Mesodermal cell (in vitro differentiated cells): ENCODE data around the gene FSIP1.

Experiments used
- H3K27ac ChIP-seq: 2 replicates; pipeline ENCODE4 v1.7.0; 2013; ENCODE audit warnings: mild to moderate bottlenecking, low read depth, low read length, moderate library complexity; ENCODE audit not compliant: severe bottlenecking
- H3K36me3 ChIP-seq: 2 replicates; pipeline ENCODE4 v1.7.1; 2013; ENCODE audit warnings: mild to moderate bottlenecking, low read length, moderate library complexity; ENCODE audit not compliant: control insufficient read depth, insufficient read depth
- H3K4me1 ChIP-seq: one replicate; pipeline ENCODE4 v1.7.1; 2013; ENCODE audit warnings: mild to moderate bottlenecking, low read length; ENCODE audit not compliant: insufficient read depth, control insufficient read depth, poor library complexity, severe bottlenecking
- H3K4me3 ChIP-seq: 2 replicates; pipeline ENCODE4 v1.7.0; 2013; ENCODE audit warnings: low read length, control low read depth, mild to moderate bottlenecking; ENCODE audit not compliant: insufficient read depth, poor library complexity, severe bottlenecking; ENCODE audit errors: extremely low read depth
- H3K9me3 ChIP-seq: 2 replicates; pipeline ENCODE4 v1.7.1; 2013; ENCODE audit warnings: mild to moderate bottlenecking, low read length, moderate library complexity; ENCODE audit not compliant: control insufficient read depth
- WGBS, 2 experiments: methylation state at CpG; one replicate each; pipeline ENCODE4 v1.1.5; 2013; ENCODE audit warnings: missing lambda C conversion rate in 2 of 2; ENCODE audit not compliant: insufficient coverage in 2 of 2; 5-methylcytosine and 5-hydroxymethylcytosine counted together

Gene FSIP1

DNA sequence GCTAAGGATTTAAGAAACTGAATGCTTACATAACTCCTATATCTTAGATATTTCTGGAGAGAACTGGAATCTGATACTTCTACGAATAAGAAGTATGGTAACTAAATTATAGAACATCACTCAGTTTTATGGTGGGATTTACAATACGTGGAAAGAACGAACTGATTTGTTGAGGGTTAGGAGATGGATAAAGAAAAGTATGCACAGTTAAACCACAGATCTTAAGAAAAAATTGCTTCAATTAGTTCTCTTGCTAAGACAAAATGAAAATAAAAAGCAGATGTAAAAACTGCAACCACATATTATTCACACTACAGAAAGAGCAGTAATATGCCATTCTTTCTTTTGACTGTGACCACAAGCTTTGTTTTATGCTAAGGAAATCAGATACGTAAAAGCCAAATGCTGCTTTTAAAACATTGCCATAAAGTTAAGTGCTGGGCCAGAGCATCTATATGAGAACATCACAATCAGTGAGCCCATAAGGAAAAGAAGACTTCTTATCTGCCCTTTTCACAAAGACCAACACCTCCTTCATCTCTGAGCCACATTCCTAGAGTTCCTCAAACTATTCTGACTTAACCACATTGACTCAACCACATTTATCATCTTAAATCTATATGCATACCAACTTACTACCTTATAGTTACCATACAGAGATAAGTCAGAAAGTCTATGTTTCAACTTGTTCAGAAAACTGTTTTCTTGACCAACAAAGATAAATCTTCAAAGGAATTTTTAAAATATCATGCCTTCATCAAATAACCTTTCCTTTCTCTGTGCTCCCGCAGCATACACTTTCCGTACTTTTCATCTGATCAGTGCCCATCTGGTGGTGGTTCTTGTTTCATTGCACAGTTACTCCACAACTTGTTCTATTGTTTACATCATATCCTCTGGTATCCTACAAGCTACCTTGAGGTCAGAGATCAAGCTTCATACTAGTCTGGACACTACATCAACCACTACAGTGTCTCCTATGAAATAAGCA, 61.7 kb downstream of the FSIP1 start:
- H3K27ac ChIP-seq: peak overlapping the region; percentile 3
- no peaks in the 10 kb centered on the region for H3K9me3 ChIP-seq
- H3K4me3 ChIP-seq: no peak overlapping the region
- H3K36me3 ChIP-seq: no peaks in the 10 kb centered on the region
- H3K4me1 ChIP-seq: peaks cover 5% of the 10 kb centered on the region
- WGBS, 2 experiments: 92 to 94% methylated on average over 2 to 3 of the region's 6 CpGs

GRCh38 chr15:39720081-39720480, 62.6 kb downstream of the FSIP1 start:
- H3K9me3 ChIP-seq: no peaks in the 10 kb centered on the region
- no peaks in the 10 kb centered on the region for H3K36me3 ChIP-seq
- H3K27ac ChIP-seq: no peak overlapping the region
- H3K4me1 ChIP-seq: peaks cover 5% of the 10 kb centered on the region
- H3K4me3 ChIP-seq: no peak overlapping the region

DNA sequence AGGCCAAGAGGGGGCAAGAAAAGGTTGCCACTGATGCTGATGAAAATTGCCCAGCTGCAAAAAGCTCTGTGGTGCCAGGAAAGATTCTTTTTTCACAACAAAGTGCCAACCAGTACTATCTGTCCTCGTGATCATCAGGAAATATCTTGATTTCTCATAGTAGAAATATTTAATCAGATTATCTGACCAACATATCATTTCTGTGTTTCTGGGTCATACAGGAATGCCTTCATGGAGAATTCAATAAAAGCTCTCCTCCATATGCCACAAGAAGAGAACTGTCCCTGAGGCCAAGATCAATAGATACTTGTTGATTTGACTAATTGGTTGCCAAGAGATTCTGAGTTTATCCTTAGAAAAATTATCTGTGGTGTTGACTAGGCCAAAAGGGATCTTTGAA, 63.5 kb downstream of the FSIP1 start:
- peaks cover 5% of the 10 kb centered on the region for H3K4me1 ChIP-seq
- no peaks in the 10 kb centered on the region for H3K36me3 ChIP-seq
- no peak overlapping the region for H3K27ac ChIP-seq
- no peak overlapping the region for H3K4me3 ChIP-seq
- H3K9me3 ChIP-seq: no peaks in the 10 kb centered on the region
- no CpG with 5 or more reads among the region's 1 CpG for WGBS, 2 experiments

- H3K9me3 ChIP-seq: no peaks in the 10 kb centered on the region
- WGBS, 2 experiments: no CpG with 5 or more reads among the region's 1 CpG
- H3K36me3 ChIP-seq: no peaks in the 10 kb centered on the region
- H3K27ac ChIP-seq: no peak overlapping the region
- no peak overlapping the region for H3K4me3 ChIP-seq
- H3K4me1 ChIP-seq: peaks cover 5% of the 10 kb centered on the region
Observed at GRCh38 chr15:39717134-39717533, 65.5 kb downstream of the FSIP1 start.

- H3K4me1 ChIP-seq: no peaks in the 10 kb centered on the region
- 69 to 86% methylated on average over 1 to 2 of the region's 2 CpGs for WGBS, 2 experiments
- H3K27ac ChIP-seq: no peak overlapping the region
- H3K4me3 ChIP-seq: no peak overlapping the region
- no peaks in the 10 kb centered on the region for H3K9me3 ChIP-seq
- no peaks in the 10 kb centered on the region for H3K36me3 ChIP-seq
Observed at GRCh38 chr15:39714251-39714650, 68.4 kb downstream of the FSIP1 start.

DNA sequence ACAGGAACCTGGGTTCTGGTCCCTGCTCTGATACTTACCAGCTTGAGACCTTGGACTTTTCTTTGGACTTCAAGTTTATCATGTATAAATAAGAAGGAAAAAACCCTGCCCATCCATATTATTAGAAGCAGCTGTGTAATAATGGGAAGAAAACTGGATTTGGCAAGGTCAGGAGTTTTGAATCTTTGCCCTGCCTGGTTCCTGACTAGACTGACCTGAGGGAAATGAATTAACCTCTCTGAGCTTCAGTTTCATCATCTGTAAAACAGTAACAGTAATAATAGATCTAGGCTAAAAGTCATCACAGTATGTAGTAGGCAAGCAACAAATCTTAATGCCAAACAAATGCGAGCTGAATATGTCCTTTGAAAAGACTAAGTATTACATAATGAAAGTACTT, 68.8 kb downstream of the FSIP1 start:
- Histone ChIP-seq H3K9me3 (no peaks in the 10 kb centered on the region), H3K36me3 (no peaks in the 10 kb centered on the region), H3K4me3 (no peak overlapping the region), H3K4me1 (no peaks in the 10 kb centered on the region), H3K27ac (no peak overlapping the region)
- no CpG with 5 or more reads among the region's 1 CpG for WGBS, 2 experiments

GRCh38 chr15:39710681-39711080, 72.0 kb downstream of the FSIP1 start:
- WGBS, 2 experiments: 100% methylated on average over 1 of the region's 2 CpGs
- no peaks in the 10 kb centered on the region for H3K9me3 ChIP-seq
- H3K4me1 ChIP-seq: no peaks in the 10 kb centered on the region
- H3K36me3 ChIP-seq: no peaks in the 10 kb centered on the region
- no peak overlapping the region for H3K27ac ChIP-seq
- no peak overlapping the region for H3K4me3 ChIP-seq

GRCh38 chr15:39709941-39710340, 72.7 kb downstream of the FSIP1 start:
- no peak overlapping the region for H3K27ac ChIP-seq
- no peaks in the 10 kb centered on the region for H3K4me1 ChIP-seq
- no peaks in the 10 kb centered on the region for H3K9me3 ChIP-seq
- WGBS, 2 experiments: 75% methylated on average over 1 of the region's 4 CpGs; no CpG with 5 or more reads in 1 of the 2 experiments
- no peaks in the 10 kb centered on the region for H3K36me3 ChIP-seq
- no peak overlapping the region for H3K4me3 ChIP-seq

GRCh38 chr15:39706206-39706605, 76.4 kb downstream of the FSIP1 start:
- Histone ChIP-seq H3K36me3 (no peaks in the 10 kb centered on the region), H3K9me3 (no peaks in the 10 kb centered on the region), H3K4me1 (no peaks in the 10 kb centered on the region), H3K27ac (no peak overlapping the region), H3K4me3 (no peak overlapping the region)
- WGBS, 2 experiments: no CpG with 5 or more reads among the region's 2 CpGs

DNA sequence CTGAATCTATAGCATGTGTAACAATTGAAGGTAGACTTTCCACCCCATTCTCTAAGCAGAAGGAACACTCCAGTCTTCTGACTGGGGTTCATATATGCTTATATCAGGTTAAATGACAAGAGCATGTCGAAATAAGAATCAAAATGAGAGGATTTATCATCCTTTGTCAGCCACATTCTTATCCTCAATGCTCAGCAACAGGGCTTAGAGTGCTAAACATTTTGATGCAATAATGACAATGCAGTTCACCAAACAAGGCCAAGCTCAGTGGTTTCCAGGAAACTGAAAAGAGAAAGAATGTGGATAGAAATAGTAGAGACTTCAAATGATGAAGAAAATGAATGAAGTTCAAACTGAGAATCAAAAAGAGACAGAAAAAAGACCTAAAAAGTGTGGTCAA, 78.0 kb downstream of the FSIP1 start:
- Histone ChIP-seq H3K27ac (peak overlapping the region; percentile 30), H3K4me1 (no peaks in the 10 kb centered on the region), H3K4me3 (no peak overlapping the region), H3K9me3 (no peaks in the 10 kb centered on the region), H3K36me3 (no peaks in the 10 kb centered on the region)
- WGBS, 2 experiments: no CpG with 5 or more reads among the region's 1 CpG

DNA sequence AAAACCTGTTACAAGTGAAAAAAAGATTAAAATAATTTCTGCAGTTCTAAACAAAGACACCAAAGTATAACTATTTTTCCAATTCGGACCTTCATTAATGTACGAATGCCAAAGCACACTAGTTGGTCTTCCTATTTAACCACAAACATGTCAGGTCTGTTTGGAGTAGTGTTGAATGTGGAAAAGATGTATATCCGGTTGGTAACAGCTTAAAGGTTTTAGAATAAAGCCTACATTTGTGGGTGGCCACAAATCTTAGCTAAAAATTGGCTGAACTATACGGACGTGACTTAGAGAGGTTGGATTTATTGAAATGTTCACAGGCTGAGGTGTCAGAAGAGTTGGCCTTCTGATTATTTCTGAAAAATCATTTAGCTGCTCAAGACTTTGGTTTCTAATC, 78.4 kb downstream of the FSIP1 start:
- no peaks in the 10 kb centered on the region for H3K9me3 ChIP-seq
- 84 to 100% methylated on average over 3 of the region's 5 CpGs for WGBS, 2 experiments
- H3K4me3 ChIP-seq: no peak overlapping the region
- H3K4me1 ChIP-seq: no peaks in the 10 kb centered on the region
- no peaks in the 10 kb centered on the region for H3K36me3 ChIP-seq
- H3K27ac ChIP-seq: peak overlapping the region; percentile 30
